Retinal pigment epithelial cell (primary cell): ENCODE data around the gene ZNF134.

Source experiments
- DNase-seq: peaks from one replicate; pipeline ENCODE4 v3.0.0-alpha.2; 2010; ENCODE audit warnings: low read depth
- H3K4me3 ChIP-seq: 2 replicates; pipeline ENCODE4 v1.5.1; 2011; ENCODE audit warnings: mild to moderate bottlenecking, low read length, control low read depth, moderate library complexity
- TF ChIP-seq, protein P1 (sequence below): conservative IDR thresholded peaks from 2 replicates; pipeline ENCODE4 v1.5.1; 2011; ENCODE audit warnings: low read depth, low read length, control low read depth, inconsistent platforms

The ZNF134 gene

DNA sequence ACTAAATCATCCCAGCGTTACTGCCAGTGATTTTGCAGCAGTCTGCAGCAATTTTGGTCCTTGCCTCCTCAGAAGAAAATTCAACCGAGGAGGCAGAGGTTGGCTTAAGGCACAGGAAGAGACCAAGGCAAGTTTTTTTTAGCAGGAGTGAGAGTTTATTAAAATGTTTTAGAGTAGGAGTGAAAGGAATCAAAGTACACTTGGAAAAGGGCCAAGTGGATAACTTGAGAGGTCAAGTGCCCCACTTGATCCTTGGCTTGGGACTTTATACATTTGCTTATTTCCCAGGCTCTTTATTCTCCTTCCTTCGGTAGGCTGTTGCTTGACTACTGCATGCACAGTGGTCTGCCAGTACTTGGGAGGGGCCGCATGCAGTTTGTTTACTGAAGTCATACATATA is 2.9 kb upstream of the ZNF134 start:
- H3K4me3 ChIP-seq, result no peak overlapping the region
- DNase-seq, result no peak
- TF ChIP-seq, protein P1, sequence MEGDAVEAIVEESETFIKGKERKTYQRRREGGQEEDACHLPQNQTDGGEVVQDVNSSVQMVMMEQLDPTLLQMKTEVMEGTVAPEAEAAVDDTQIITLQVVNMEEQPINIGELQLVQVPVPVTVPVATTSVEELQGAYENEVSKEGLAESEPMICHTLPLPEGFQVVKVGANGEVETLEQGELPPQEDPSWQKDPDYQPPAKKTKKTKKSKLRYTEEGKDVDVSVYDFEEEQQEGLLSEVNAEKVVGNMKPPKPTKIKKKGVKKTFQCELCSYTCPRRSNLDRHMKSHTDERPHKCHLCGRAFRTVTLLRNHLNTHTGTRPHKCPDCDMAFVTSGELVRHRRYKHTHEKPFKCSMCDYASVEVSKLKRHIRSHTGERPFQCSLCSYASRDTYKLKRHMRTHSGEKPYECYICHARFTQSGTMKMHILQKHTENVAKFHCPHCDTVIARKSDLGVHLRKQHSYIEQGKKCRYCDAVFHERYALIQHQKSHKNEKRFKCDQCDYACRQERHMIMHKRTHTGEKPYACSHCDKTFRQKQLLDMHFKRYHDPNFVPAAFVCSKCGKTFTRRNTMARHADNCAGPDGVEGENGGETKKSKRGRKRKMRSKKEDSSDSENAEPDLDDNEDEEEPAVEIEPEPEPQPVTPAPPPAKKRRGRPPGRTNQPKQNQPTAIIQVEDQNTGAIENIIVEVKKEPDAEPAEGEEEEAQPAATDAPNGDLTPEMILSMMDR, result no peak

DNA sequence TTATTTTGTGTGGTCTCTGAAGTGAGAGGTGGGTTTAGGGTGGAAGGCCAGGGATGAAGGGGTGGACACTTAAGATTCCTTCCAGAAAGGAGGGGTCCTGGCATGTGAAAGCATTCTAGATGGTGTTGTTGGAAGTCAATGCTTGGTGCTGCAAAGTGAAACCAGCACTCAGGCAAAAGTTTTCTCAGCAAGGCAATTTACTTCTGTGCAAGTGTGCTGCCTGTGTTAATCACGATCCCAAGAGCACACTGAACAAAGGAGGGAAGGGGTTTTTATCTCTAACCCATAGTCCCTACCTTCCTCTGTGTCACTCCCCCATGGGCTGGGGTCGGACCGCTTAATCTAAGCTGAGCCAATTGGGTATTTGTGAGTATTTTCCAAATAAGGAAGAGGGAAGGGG is 1.3 kb downstream of the ZNF134 start:
- no peak for DNase-seq
- TF ChIP-seq, protein P1, result no peak
- H3K4me3 ChIP-seq, result peak overlapping the region; percentile 91

DNA sequence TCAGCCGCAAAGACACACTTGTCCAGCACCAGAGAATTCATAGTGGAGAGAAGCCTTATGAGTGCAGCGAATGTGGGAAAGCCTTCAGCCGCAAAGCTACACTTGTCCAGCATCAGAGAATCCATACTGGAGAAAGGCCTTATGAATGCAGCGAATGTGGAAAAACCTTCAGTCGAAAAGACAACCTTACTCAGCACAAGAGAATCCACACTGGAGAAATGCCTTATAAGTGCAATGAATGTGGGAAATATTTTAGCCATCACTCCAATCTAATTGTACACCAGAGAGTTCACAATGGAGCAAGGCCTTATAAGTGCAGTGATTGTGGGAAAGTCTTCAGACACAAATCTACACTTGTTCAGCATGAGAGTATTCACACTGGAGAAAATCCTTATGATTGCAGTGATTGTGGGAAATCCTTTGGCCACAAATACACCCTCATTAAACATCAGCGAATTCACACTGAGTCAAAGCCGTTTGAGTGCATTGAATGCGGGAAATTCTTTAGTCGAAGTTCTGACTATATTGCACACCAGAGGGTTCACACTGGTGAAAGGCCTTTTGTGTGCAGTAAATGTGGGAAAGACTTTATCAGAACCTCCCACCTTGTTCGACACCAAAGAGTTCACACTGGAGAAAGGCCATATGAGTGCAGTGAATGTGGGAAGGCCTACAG is 6.8 kb downstream of the ZNF134 start:
- DNase-seq, result no peak
- no peak overlapping the region for H3K4me3 ChIP-seq
- TF ChIP-seq, protein P1, result no peak

DNA sequence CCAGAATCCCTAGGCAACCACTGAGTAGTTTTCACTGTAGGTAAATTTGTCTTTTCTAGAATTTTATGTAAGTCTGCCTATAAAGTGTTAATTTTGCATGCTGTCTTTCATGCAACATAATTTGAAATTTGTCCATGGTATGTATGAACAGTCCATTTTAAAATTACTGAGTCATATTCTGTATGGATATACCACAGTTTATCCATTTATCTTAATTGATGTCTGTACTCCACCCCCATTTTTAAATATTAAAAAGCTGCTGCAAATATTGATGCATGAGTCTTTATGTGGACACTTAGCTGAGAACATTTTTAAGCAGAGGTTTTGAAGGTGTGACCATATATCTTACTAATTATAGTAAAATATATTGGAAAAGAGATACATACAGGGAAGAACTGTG is 9.0 kb downstream of the ZNF134 start:
- H3K4me3 ChIP-seq, result no peak overlapping the region
- DNase-seq, result no peak
- TF ChIP-seq, protein P1, result no peak

DNA sequence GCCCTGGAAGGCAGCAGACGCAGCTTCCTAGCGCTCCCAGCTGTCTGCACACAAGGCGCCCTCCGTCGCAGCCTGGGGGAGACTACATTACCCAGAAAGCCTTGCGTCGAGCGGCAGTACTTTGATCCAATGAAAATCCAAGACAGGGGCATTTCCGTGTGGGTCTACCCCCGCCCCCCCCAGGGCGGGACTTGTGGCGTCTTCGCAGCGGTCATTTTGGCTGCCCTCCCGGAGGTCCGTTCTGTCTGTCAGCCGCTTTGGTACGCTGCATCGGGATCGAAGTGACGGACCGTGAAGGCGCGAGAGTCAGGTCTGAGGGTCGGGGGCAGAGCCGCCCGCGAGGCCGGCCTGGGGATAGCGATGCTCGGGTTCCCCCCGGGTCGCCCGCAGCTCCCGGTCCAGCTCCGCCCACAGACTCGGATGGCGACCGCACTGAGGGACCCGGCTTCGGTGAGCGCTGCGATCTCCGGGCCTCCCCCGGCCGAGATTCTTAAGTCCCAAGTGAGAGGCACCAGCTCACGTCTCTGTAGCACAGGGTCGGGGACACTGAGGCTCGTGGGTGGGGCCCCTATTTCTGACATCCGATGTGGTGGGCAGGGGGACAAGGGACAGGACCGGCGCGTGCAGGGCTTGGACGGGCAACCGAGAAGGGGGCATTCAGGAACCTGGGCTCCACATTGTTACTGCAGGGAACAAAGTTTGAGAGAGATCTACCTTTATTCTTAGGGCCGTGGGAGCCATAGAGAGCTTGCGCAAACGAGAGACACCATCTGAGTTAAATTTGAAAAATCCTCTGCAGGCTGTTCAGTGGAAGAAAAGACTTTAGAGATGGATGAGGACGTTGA is 19.2 kb downstream of the ZNF134 start, which contains the start of gene ZNF211:
TSS of gene ZNF211 (plus strand) at position 182 of the 845 bp plus-strand sequence. CDS start at position 361, 179 bp downstream.
- DNase-seq, result peak; percentile 77
- peak within 1 kb of the TSS; percentile 91 for H3K4me3 ChIP-seq
- TF ChIP-seq, protein P1, result no peak

DNA sequence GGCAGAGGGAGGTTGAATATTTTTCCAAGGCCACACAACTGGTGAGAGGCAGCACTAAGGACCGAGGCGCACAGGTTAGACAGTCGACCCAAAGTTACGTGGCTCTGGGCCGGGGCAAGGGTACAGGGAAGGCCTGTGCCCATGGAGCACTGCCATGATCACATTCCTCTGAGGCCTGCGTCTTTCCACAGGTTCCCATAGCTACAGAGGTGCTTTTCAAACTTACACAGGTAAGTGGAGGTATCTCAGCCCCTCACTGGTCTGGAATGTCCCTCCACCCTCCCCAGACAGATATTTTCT is 19.7 kb downstream of the ZNF134 start:
- DNase-seq, result no peak
- TF ChIP-seq, protein P1, result no peak
- peak overlapping the region; percentile 91 for H3K4me3 ChIP-seq

DNA sequence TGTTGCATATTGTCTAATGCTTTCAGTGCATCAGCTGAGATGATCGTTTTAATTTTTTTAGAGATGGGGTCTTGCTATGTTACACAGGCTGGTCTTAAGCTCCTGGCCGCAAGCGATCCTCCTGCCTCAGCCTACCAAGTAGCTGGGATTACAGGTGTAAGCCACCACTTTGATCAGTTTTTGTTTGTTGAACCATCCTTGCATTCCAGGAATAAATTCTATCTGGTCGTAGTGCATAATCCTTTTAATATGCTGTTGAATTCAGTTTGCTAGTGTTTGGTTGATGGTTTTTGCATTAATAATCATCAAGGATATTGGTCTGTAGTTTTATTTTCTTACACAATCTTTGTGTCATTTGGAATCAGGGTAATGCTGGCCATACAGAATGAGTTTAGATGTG is 23.3 kb downstream of the ZNF134 start:
- H3K4me3 ChIP-seq, result no peak overlapping the region
- TF ChIP-seq, protein P1, result no peak
- no peak for DNase-seq
